SK-N-MC (cell line): ENCODE results near the gene GRIK3.

Source experiments
- EZH2 ChIP-seq: fragments of 200-600 bp; sonication (generic); IDR thresholded peaks from one replicate; pipeline ENCODE4 v1.6.1; 2017; ENCODE audit warnings: antibody characterized with exemption
- FOXP2 ChIP-seq: optimal IDR thresholded peaks from 2 replicates; pipeline ENCODE3; 2011; ENCODE audit warnings: mild to moderate bottlenecking, moderate library complexity; ENCODE audit not compliant: insufficient read depth; ENCODE audit errors: extremely low read length, control extremely low read depth
- POLR2AphosphoS5 ChIP-seq: IDR thresholded peaks from 2 replicates; pipeline ENCODE4 v1.6.1; 2012; ENCODE audit warnings: mild to moderate bottlenecking, low read depth, low read length, borderline replicate concordance

GRCh38 chr1:37009521-37009920 is 24.8 kb downstream of the GRIK3 start:
- TF ChIP-seq FOXP2 (no peak), POLR2AphosphoS5 (no peak), EZH2 (no peak)
